Lower leg skin (tissue), 3 donors: ENCODE data around the gene WBP1L.

Source experiments
- POLR2A ChIP-seq, 2 donors: fragments of 450-650 bp; IDR thresholded peaks; one replicate each; pipeline ENCODE4 v1.6.1; 2016 to 2017; ENCODE audit warnings: antibody characterized with exemption in 2 of 2, mild to moderate bottlenecking in 1 of 2, moderate library complexity in 1 of 2
- TF ChIP-seq, protein P1 (sequence below), 3 donors: fragments of 450-650 bp; IDR thresholded peaks; one replicate each; pipeline ENCODE4 v1.5.1; 2016; ENCODE audit warnings: antibody characterized with exemption in 3 of 3, mild to moderate bottlenecking in 3 of 3, moderate library complexity in 2 of 3

GRCh38 chr10:102834143-102834542 is 90.4 kb downstream of the WBP1L start:
- TF ChIP-seq, protein P1, sequence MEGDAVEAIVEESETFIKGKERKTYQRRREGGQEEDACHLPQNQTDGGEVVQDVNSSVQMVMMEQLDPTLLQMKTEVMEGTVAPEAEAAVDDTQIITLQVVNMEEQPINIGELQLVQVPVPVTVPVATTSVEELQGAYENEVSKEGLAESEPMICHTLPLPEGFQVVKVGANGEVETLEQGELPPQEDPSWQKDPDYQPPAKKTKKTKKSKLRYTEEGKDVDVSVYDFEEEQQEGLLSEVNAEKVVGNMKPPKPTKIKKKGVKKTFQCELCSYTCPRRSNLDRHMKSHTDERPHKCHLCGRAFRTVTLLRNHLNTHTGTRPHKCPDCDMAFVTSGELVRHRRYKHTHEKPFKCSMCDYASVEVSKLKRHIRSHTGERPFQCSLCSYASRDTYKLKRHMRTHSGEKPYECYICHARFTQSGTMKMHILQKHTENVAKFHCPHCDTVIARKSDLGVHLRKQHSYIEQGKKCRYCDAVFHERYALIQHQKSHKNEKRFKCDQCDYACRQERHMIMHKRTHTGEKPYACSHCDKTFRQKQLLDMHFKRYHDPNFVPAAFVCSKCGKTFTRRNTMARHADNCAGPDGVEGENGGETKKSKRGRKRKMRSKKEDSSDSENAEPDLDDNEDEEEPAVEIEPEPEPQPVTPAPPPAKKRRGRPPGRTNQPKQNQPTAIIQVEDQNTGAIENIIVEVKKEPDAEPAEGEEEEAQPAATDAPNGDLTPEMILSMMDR (IDR thresholded peaks at IDR 0.05): no peak
- TF ChIP-seq POLR2A (IDR thresholded peaks at IDR 0.05): no peak
